Stimulated activated naive CD8-positive, alpha-beta T cell treated with anti-CD3 and anti-CD28 coated beads, Interleukin-15, amount 100 ng/mL, for 72 hours (primary cell): ENCODE data around the gene NDUFA13.

Experiments used
- ATAC-seq: fragments of 150-1000 bp; cut with Tn5 transposase; 2 replicates; pipeline ENCODE4 v1.10.0; 2021; ENCODE audit warnings: mild to moderate bottlenecking, moderate library complexity
- DNase-seq, 2 donors: peaks; one replicate each; pipeline ENCODE4 v3.0.0; 2021 to 2022
- H3K27ac Mint-ChIP-seq, 2 donors: one replicate each; pipeline ENCODE4 v1.8.0; 2022; ENCODE audit warnings: mild to moderate bottlenecking in 2 of 2, mixed read lengths in 2 of 2, moderate library complexity in 2 of 2
- H3K27me3 Mint-ChIP-seq: one replicate; pipeline ENCODE4 v1.8.0; 2022; ENCODE audit warnings: mixed read lengths
- H3K4me1 Mint-ChIP-seq: one replicate; pipeline ENCODE4 v1.8.0; 2022; ENCODE audit warnings: mild to moderate bottlenecking, mixed read lengths
- H3K4me3 Mint-ChIP-seq, 2 donors: one replicate each; pipeline ENCODE4 v1.8.0; 2022; ENCODE audit warnings: mild to moderate bottlenecking in 2 of 2, mixed read lengths in 2 of 2, moderate library complexity in 1 of 2
- H3K9me3 Mint-ChIP-seq, 2 donors: one replicate each; pipeline ENCODE4 v1.8.0; 2022; ENCODE audit warnings: mixed read lengths in 2 of 2

Gene NDUFA13

GRCh38 chr19:19554074-19555023 is 38.3 kb downstream of the NDUFA13 start:
- peak; percentile 58 to 60 for DNase-seq
- H3K27me3 Mint-ChIP-seq: no peaks in the 10 kb centered on the region
- H3K9me3 Mint-ChIP-seq: no peaks in the 10 kb centered on the region
- no peak overlapping the region for H3K4me3 Mint-ChIP-seq
- ATAC-seq: peak; percentile 67
- peaks cover 12% of the 10 kb centered on the region for H3K4me1 Mint-ChIP-seq
- H3K27ac Mint-ChIP-seq: peak overlapping the region; percentile 59 to 69

GRCh38 chr19:19558055-19558454 is 42.0 kb downstream of the NDUFA13 start:
- Mint-ChIP-seq H3K27ac (no peak overlapping the region), H3K4me3 (no peak overlapping the region), H3K27me3 (no peaks in the 10 kb centered on the region), H3K4me1 (peaks cover 24% of the 10 kb centered on the region), H3K9me3 (no peaks in the 10 kb centered on the region)
- DNase-seq: no peak
- no peak for ATAC-seq

- DNase-seq (no peak), ATAC-seq (no peak)
- Mint-ChIP-seq H3K4me1 (peaks cover 29% of the 10 kb centered on the region), H3K9me3 (no peaks in the 10 kb centered on the region), H3K4me3 (no peak overlapping the region), H3K27ac (no peak overlapping the region), H3K27me3 (no peaks in the 10 kb centered on the region)
Measured at GRCh38 chr19:19558636-19559035, 42.6 kb downstream of the NDUFA13 start.

GRCh38 chr19:19559931-19560330 is 43.9 kb downstream of the NDUFA13 start:
- Mint-ChIP-seq H3K27ac (no peak overlapping the region), H3K4me3 (no peak overlapping the region), H3K4me1 (peaks cover 19% of the 10 kb centered on the region), H3K27me3 (no peaks in the 10 kb centered on the region), H3K9me3 (no peaks in the 10 kb centered on the region)
- DNase-seq (no peak), ATAC-seq (no peak)

GRCh38 chr19:19561946-19562664 is 46.1 kb downstream of the NDUFA13 start:
- H3K4me1 Mint-ChIP-seq: peaks cover 19% of the 10 kb centered on the region
- no peaks in the 10 kb centered on the region for H3K27me3 Mint-ChIP-seq
- H3K9me3 Mint-ChIP-seq: no peaks in the 10 kb centered on the region
- peak overlapping the region in 1 of 2 donors; percentile 42 for H3K27ac Mint-ChIP-seq
- DNase-seq: no peak
- no peak for ATAC-seq
- H3K4me3 Mint-ChIP-seq: no peak overlapping the region

GRCh38 chr19:19562665-19563347 is 46.8 kb downstream of the NDUFA13 start:
- H3K27ac Mint-ChIP-seq: peak overlapping the region in 1 of 2 donors; percentile 76

GRCh38 chr19:19563348-19563848 is 47.4 kb downstream of the NDUFA13 start:
- H3K27ac Mint-ChIP-seq: peak overlapping the region in 1 of 2 donors; percentile 85
- H3K27me3 Mint-ChIP-seq: no peaks in the 10 kb centered on the region
- ATAC-seq: peak; percentile 16

More at GRCh38 chr19:19562665-19563347, 46.8 kb downstream of the NDUFA13 start:
- H3K4me1 Mint-ChIP-seq: peaks cover 19% of the 10 kb centered on the region
- H3K27me3 Mint-ChIP-seq: no peaks in the 10 kb centered on the region
- peak; percentile 83 for ATAC-seq
- peak in 1 of 2 donors; percentile 48 for DNase-seq
- peak overlapping the region in 1 of 2 donors; percentile 18 for H3K4me3 Mint-ChIP-seq
- no peaks in the 10 kb centered on the region for H3K9me3 Mint-ChIP-seq

GRCh38 chr19:19566306-19566705 is 50.3 kb downstream of the NDUFA13 start:
- DNase-seq: no peak
- Mint-ChIP-seq H3K27ac (peak overlapping the region in 1 of 2 donors; percentile 42), H3K27me3 (no peaks in the 10 kb centered on the region), H3K4me1 (peaks cover 32% of the 10 kb centered on the region), H3K9me3 (no peaks in the 10 kb centered on the region), H3K4me3 (no peak overlapping the region)
- no peak for ATAC-seq

More at GRCh38 chr19:19563348-19563848, 47.4 kb downstream of the NDUFA13 start:
- DNase-seq: no peak
- Mint-ChIP-seq H3K9me3 (no peaks in the 10 kb centered on the region), H3K4me3 (peak overlapping the region in 1 of 2 donors; percentile 18), H3K4me1 (peaks cover 19% of the 10 kb centered on the region)

- Mint-ChIP-seq H3K27ac (peak overlapping the region; percentile 48 to 85), H3K4me1 (peaks cover 27% of the 10 kb centered on the region), H3K27me3 (no peaks in the 10 kb centered on the region), H3K9me3 (no peaks in the 10 kb centered on the region), H3K4me3 (no peak overlapping the region)
- DNase-seq (no peak), ATAC-seq (no peak)
Measured at GRCh38 chr19:19567391-19567790, 51.4 kb downstream of the NDUFA13 start.

- H3K4me3 Mint-ChIP-seq: no peak overlapping the region
- peaks cover 13% of the 10 kb centered on the region for H3K4me1 Mint-ChIP-seq
- no peaks in the 10 kb centered on the region for H3K27me3 Mint-ChIP-seq
- ATAC-seq: no peak
- peak overlapping the region in 1 of 2 donors; percentile 87 for H3K27ac Mint-ChIP-seq
- no peaks in the 10 kb centered on the region for H3K9me3 Mint-ChIP-seq
- DNase-seq: no peak
Measured at GRCh38 chr19:19568802-19569756, 53.1 kb downstream of the NDUFA13 start.

- peak overlapping the region in 1 of 2 donors; percentile 1 for H3K27ac Mint-ChIP-seq
Measured at GRCh38 chr19:19570571-19570970, 54.5 kb downstream of the NDUFA13 start.

GRCh38 chr19:19571071-19571786 is 55.2 kb downstream of the NDUFA13 start:
- DNase-seq (no peak), ATAC-seq (no peak)
- Mint-ChIP-seq H3K4me1 (peaks cover 20% of the 10 kb centered on the region), H3K27me3 (no peaks in the 10 kb centered on the region), H3K27ac (no peak overlapping the region), H3K4me3 (no peak overlapping the region), H3K9me3 (no peaks in the 10 kb centered on the region)

More at GRCh38 chr19:19570571-19570970, 54.5 kb downstream of the NDUFA13 start:
- ATAC-seq (no peak), DNase-seq (no peak)
- Mint-ChIP-seq H3K9me3 (no peaks in the 10 kb centered on the region), H3K4me1 (peaks cover 18% of the 10 kb centered on the region), H3K4me3 (no peak overlapping the region), H3K27me3 (no peaks in the 10 kb centered on the region)

- H3K27ac Mint-ChIP-seq: peak overlapping the region; percentile 20 to 89
- DNase-seq: no peak
- H3K4me1 Mint-ChIP-seq: peaks cover 14% of the 10 kb centered on the region
- H3K27me3 Mint-ChIP-seq: no peaks in the 10 kb centered on the region
- no peak overlapping the region for H3K4me3 Mint-ChIP-seq
- no peak for ATAC-seq
- H3K9me3 Mint-ChIP-seq: no peaks in the 10 kb centered on the region
Measured at GRCh38 chr19:19575411-19575810, 59.4 kb downstream of the NDUFA13 start.
